Stimulated activated CD4-positive, alpha-beta T cell treated with anti-CD3 and anti-CD28 coated beads, Interleukin-4, amount 100 ng/mL, for 24 hours (primary cell): ENCODE data around the gene TELO2.
"Not testable (repeated sequence)": the region's sequence is repeated elsewhere in the genome, so short reads cannot be mapped to it uniquely, and the experiment has no call there.

Experiments
- DNase-seq: peaks from one replicate; pipeline ENCODE4 v3.0.0-alpha.2; 2020

Gene TELO2

GRCh38 chr16:1458336-1458976, 34.7 kb upstream of the TELO2 start:
- DNase-seq: peak; percentile 35

- DNase-seq: no peak
Observed at GRCh38 chr16:1458977-1459341, 34.2 kb upstream of the TELO2 start.

- no peak for DNase-seq
Observed at GRCh38 chr16:1459967-1460366, 33.2 kb upstream of the TELO2 start.

- no peak for DNase-seq
Observed at GRCh38 chr16:1460602-1461138, 32.5 kb upstream of the TELO2 start.

- no peak for DNase-seq
Observed at GRCh38 chr16:1461146-1461545, 32.0 kb upstream of the TELO2 start.

GRCh38 chr16:1464196-1464893, 28.8 kb upstream of the TELO2 start:
- DNase-seq: no peak

- DNase-seq: no peak
Observed at GRCh38 chr16:1464894-1465566, 28.1 kb upstream of the TELO2 start.

- no peak for DNase-seq
Observed at GRCh38 chr16:1465567-1465915, 27.6 kb upstream of the TELO2 start.

- no peak for DNase-seq
Observed at GRCh38 chr16:1466054-1466453, 27.1 kb upstream of the TELO2 start.

- no peak for DNase-seq
Observed at GRCh38 chr16:1466968-1467521, 26.1 kb upstream of the TELO2 start.

GRCh38 chr16:1468426-1468810, 24.7 kb upstream of the TELO2 start:
- DNase-seq: no peak

- DNase-seq: not testable (repeated sequence)
Observed at GRCh38 chr16:1469141-1469540, 24.0 kb upstream of the TELO2 start.

GRCh38 chr16:1469693-1470201, 23.4 kb upstream of the TELO2 start:
- no peak for DNase-seq

- no peak for DNase-seq
Observed at GRCh38 chr16:1470481-1471251, 22.5 kb upstream of the TELO2 start.

- no peak for DNase-seq
Observed at GRCh38 chr16:1471569-1472194, 21.5 kb upstream of the TELO2 start.

GRCh38 chr16:1472974-1473373, 20.2 kb upstream of the TELO2 start:
- DNase-seq: no peak

- DNase-seq: no peak
Observed at GRCh38 chr16:1474082-1474795, 18.9 kb upstream of the TELO2 start.

GRCh38 chr16:1474796-1475551, 18.2 kb upstream of the TELO2 start, which contains the start of gene CLCN7:
Gene CLCN7 (minus strand): TSS chr16:1475028. CDS start chr16:1474974, 54 bp downstream.
- peak; percentile 90 for DNase-seq

- DNase-seq: no peak
Observed at GRCh38 chr16:1475552-1476114, 17.5 kb upstream of the TELO2 start.

GRCh38 chr16:1477033-1477432, 16.1 kb upstream of the TELO2 start:
- DNase-seq: no peak
